GM23248 (cell line): Measurements from ENCODE around the gene GAB2. TPM values are rescaled to one million over a fixed set of nuclear protein-coding genes. Genes with fewer than 3 reads are reported as not detected.

Source experiments
- DNase-seq: peaks from one replicate; pipeline ENCODE4 v3.0.0-alpha.2; 2015
- H2AFZ ChIP-seq: fragments of 200-600 bp; sonication (generic); 2 replicates; pipeline ENCODE4 v1.6.1; 2016; ENCODE audit warnings: antibody characterized with exemption
- H3F3A ChIP-seq: fragments of 200-600 bp; sonication (generic); 2 replicates; pipeline ENCODE4 v1.6.1; 2016; ENCODE audit warnings: mild to moderate bottlenecking, antibody characterized with exemption, mixed run types; ENCODE audit not compliant: insufficient read depth
- H3K27ac ChIP-seq: fragments of 200-600 bp; sonication (generic); 2 replicates; pipeline ENCODE4 v1.5.1; 2016; ENCODE audit warnings: mild to moderate bottlenecking
- H3K27me3 ChIP-seq: fragments of 200-600 bp; sonication (generic); replicated peaks from 2 replicates; pipeline ENCODE4 v1.6.1; 2016; ENCODE audit warnings: mild to moderate bottlenecking; ENCODE audit not compliant: insufficient read depth
- H3K36me3 ChIP-seq: fragments of 200-600 bp; sonication (generic); 2 replicates; pipeline ENCODE4 v1.6.1; 2016; ENCODE audit warnings: low read depth, mild to moderate bottlenecking
- H3K4me1 ChIP-seq: fragments of 200-600 bp; sonication (generic); 2 replicates; pipeline ENCODE4 v1.6.1; 2016; ENCODE audit warnings: mild to moderate bottlenecking; ENCODE audit not compliant: insufficient read depth
- H3K4me2 ChIP-seq: fragments of 200-600 bp; sonication (generic); one replicate; pipeline ENCODE4 v1.6.1; 2016; ENCODE audit warnings: mild to moderate bottlenecking; ENCODE audit not compliant: unreplicated experiment
- H3K4me3 ChIP-seq: fragments of 200-600 bp; sonication (generic); 2 replicates; pipeline ENCODE4 v1.5.1; 2016; ENCODE audit warnings: mild to moderate bottlenecking
- H3K79me2 ChIP-seq: fragments of 200-600 bp; sonication (generic); 2 replicates; pipeline ENCODE4 v1.6.1; 2016; ENCODE audit warnings: mild to moderate bottlenecking; ENCODE audit not compliant: insufficient read depth
- H3K9ac ChIP-seq: fragments of 200-600 bp; sonication (generic); 2 replicates; pipeline ENCODE4 v1.6.1; 2016; ENCODE audit warnings: mild to moderate bottlenecking
- H3K9me2 ChIP-seq: fragments of 200-600 bp; sonication (generic); 2 replicates; pipeline ENCODE4 v1.6.1; 2016; ENCODE audit warnings: mixed run types, mild to moderate bottlenecking, moderate library complexity; ENCODE audit not compliant: insufficient read depth
- H3K9me3 ChIP-seq: fragments of 200-600 bp; sonication (generic); one replicate; pipeline ENCODE4 v1.6.1; 2017; ENCODE audit warnings: low read depth
- H4K20me1 ChIP-seq: fragments of 200-600 bp; sonication (generic); 2 replicates; pipeline ENCODE4 v1.6.0; 2016; ENCODE audit not compliant: insufficient read depth
- EZH2 ChIP-seq: fragments of 200-600 bp; sonication (generic); IDR thresholded peaks from 2 replicates; pipeline ENCODE4 v1.6.1; 2018; ENCODE audit warnings: antibody characterized with exemption, mild to moderate bottlenecking; ENCODE audit not compliant: insufficient read depth, poor library complexity, severe bottlenecking
- EZH2phosphoT487 ChIP-seq: fragments of 200-600 bp; sonication (generic); IDR thresholded peaks from 2 replicates; pipeline ENCODE4 v1.6.1; 2018; ENCODE audit warnings: antibody characterized with exemption, moderate library complexity, mild to moderate bottlenecking, low read depth; ENCODE audit not compliant: insufficient read depth
- WGBS, 2 experiments: methylation state at CpG; one replicate each; pipeline ENCODE4 v1.1.6; 2015 to 2017; ENCODE audit warnings: low lambda C conversion rate in 2 of 2, low coverage in 1 of 2; ENCODE audit errors: missing lambda C conversion rate in 2 of 2; 5-methylcytosine and 5-hydroxymethylcytosine counted together
- in situ Hi-C: fragments of 300-500 bp; cut with MboI; formaldehyde crosslinking; loops from 2 replicates; pipeline ENCODE4 v1.15.0; 2020
- polyA plus RNA-seq: library from polyadenylated mRNA; unstranded; fragments of >200 nt; fragmentation: Nextera tagmentation; extraction: Ambion mirVana; gene quantifications from 2 replicates; pipeline ENCODE4 v1.2.1, GENCODE V29; 2016
- total RNA-seq: library from RNA; depleted of rRNA; stranded (reverse); fragments of >200 nt; shearing (Covaris generic); gene quantifications from 2 replicates; pipeline ENCODE4 v1.2.3, GENCODE V29; 2014

The GAB2 gene
- total and polyA plus RNA-seq, 2 experiments from 2014 or later, result 1.8 to 12.2 TPM

DNA sequence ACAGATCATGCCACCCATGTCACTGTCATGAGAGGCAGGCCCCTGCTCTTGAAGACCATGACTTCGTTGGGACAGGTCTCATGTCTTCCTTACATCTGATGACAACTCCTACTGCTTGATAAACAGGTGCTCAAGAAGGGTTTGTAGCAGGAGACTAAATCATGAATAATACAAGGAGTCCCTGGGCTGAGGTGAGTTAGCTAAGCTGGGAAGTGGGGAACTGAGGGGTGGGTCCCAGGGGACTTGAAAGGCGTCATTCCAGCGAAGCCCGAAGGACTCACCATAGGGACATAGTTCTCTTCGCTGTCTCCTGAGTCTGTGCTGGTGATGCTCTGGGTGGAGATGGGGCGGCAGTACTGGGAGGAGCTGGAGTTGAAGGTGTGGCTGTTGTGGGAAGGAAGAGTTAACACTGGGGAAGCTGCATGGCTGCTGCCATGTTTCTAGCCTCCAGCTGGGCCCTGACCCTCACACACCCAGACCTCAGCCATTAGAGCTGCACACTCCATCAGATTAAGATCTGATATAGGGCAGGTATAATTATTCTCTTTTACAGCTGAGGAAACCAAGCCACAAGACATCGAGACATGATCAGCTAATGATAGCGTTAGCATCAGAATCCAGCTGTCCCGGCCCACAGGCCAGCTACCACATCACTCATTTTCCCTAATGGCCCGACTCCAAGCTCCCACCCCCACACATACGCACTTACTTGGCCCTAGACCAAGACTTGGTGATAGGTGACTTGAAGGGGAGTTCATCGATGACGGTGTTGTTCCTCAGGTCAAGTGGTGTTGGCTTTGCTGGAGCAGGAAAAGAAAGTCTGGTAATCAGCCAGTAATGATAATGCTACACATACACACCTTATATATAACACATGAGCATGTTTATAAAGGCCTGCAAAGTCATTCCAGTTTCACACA lies 196.0 kb downstream of the GAB2 start:
- no peaks in the 10 kb centered on the region for H3K9me2 ChIP-seq
- in situ Hi-C loops, result loop anchor here (10.0 kb wide), 1 partner anchor 343 kb away; no protein-coding TSS in a partner anchor
- H3K27me3 ChIP-seq, result no peaks in the 10 kb centered on the region

DNA sequence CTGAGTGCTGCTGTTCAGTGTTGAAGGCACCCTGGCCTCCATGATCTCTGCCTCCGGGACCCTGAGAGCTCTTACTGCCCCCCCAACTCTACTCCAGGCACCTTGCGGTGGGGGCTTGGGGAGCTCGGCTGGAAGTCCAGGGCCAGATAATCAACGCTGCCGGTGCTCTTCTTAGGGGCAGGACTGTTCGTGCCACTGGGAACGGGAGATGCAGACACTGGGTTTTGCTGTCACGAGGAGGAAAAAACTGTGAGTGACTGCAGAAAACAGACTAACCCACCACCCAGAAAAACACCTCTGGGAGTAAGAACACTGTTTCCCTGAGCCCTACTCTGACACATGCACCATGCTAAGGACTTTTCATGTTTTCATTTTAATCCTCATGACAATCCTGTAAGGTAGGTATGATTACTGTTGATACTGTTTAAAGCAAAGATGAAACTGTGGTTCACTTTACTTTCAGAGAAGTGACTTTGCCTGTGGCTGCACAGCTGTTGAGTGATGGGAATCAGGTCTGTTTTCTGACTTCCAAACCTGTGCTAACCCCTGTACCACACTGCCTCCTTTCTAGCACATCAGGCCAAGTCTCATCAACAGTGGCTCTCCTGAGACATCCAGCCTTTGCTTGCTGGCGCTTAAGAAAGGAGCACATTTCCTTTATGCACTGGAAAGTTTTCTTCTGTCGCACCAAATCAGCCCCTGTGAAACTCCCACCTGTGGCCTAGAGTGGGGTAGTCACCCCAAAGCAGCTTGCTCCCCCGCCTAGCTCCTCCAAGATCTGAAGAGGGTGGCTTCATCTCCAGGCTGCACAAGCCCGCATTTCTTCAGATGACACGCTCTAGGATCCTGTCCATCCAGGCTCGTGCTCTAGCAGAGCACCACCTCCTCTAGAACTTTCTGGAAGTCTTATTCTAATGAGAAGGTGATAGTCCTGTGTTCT lies 197.1 kb downstream of the GAB2 start:
- Histone ChIP-seq H3F3A (no peaks in the 10 kb centered on the region), H3K79me2 (no peaks in the 10 kb centered on the region), H3K27me3 (no peaks in the 10 kb centered on the region), H3K36me3 (no peaks in the 10 kb centered on the region), H3K9ac (no peak overlapping the region), H3K27ac (no peak overlapping the region), H2AFZ (no peak overlapping the region), H3K4me1 (no peaks in the 10 kb centered on the region), H3K4me2 (no peak overlapping the region), H4K20me1 (no peaks in the 10 kb centered on the region), H3K9me3 (no peaks in the 10 kb centered on the region), H3K4me3 (no peak overlapping the region), H3K9me2 (no peaks in the 10 kb centered on the region)
- WGBS, 2 experiments, result 85 to 90% methylated on average over 14 of the region's 14 CpGs
- TF ChIP-seq EZH2 (no peak), EZH2phosphoT487 (no peak)
- in situ Hi-C loops, result loop anchor here (10.0 kb wide), 1 partner anchor 344 kb away; no protein-coding TSS in a partner anchor
- no peak for DNase-seq

More for the DNA sequence above, 196.0 kb downstream of the GAB2 start:
- no peaks in the 10 kb centered on the region for H3K36me3 ChIP-seq
- H3K79me2 ChIP-seq, result no peaks in the 10 kb centered on the region
- no peak for TF ChIP-seq EZH2
- no peak for TF ChIP-seq EZH2phosphoT487
- DNase-seq, result no peak
- H3K9ac ChIP-seq, result no peak overlapping the region
- H3F3A ChIP-seq, result no peaks in the 10 kb centered on the region
- 88 to 89% methylated on average over 13 of the region's 13 CpGs for WGBS, 2 experiments
- no peak overlapping the region for H2AFZ ChIP-seq
- no peak overlapping the region for H3K4me2 ChIP-seq
- no peaks in the 10 kb centered on the region for H3K9me3 ChIP-seq
- H3K27ac ChIP-seq, result no peak overlapping the region
- no peak overlapping the region for H3K4me3 ChIP-seq
- no peaks in the 10 kb centered on the region for H3K4me1 ChIP-seq
- H4K20me1 ChIP-seq, result no peaks in the 10 kb centered on the region

DNA sequence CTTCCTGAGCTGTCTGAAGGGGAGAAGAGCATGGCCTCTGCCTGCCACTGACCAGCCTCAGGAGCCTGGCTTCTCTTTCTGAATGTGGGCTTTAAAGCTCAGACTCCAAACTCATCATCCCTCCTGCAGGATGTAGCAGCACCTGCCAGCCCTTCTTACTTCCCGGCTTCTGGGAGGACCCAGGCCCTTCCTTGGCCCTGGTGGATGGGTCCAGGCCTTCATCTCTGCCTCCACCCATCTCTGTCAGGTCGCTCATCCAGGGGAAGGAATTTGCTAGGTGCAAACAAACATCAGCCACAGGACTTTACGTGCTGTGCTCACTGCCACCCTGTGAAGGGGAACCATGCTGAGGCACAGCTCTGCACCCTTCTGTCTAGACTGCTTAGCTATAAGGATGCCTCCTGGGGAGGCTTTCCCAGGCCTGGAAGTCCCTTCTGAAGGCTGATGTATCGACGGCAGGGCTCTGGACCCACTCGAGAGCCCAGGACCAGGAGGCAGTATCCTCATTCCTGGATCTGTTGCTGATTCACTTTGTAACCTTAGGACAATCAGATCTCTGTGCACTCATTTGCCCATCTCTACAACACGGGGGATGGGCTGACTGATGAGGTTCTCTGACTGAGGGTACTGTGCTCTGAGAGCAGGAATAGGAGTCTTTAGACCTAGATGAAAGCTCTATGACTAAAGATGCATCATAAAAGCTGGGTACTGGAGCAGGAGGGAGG lies 198.0 kb downstream of the GAB2 start:
- 95 to 96% methylated on average over 7 of the region's 7 CpGs for WGBS, 2 experiments
- Histone ChIP-seq H3K9me3 (no peaks in the 10 kb centered on the region), H2AFZ (no peak overlapping the region), H3K4me3 (no peak overlapping the region), H3F3A (no peaks in the 10 kb centered on the region), H3K9me2 (no peaks in the 10 kb centered on the region), H3K27ac (no peak overlapping the region), H3K79me2 (no peaks in the 10 kb centered on the region), H3K36me3 (0 out of 2 replicates have a peak, but pooled peaks cover 5% of the 10 kb centered on the region), H3K9ac (no peak overlapping the region), H3K4me1 (no peaks in the 10 kb centered on the region), H4K20me1 (no peaks in the 10 kb centered on the region), H3K27me3 (no peaks in the 10 kb centered on the region), H3K4me2 (no peak overlapping the region)
- peak; percentile 4 for DNase-seq
- TF ChIP-seq EZH2 (no peak), EZH2phosphoT487 (no peak)
- in situ Hi-C loops, result loop anchor here (10.0 kb wide), 1 partner anchor 345 kb away; no protein-coding TSS in a partner anchor
